Osteocyte (in vitro differentiated cells): ENCODE data around the gene OR1I1. TPM values are rescaled to one million over a fixed set of nuclear protein-coding genes. Genes with fewer than 3 reads are reported as not detected.

Source experiments
- DNase-seq: peaks from one replicate; pipeline ENCODE4 v3.0.0; 2021; ENCODE audit warnings: mixed read lengths; ENCODE audit not compliant: unreplicated experiment; ENCODE audit errors: extremely low spot score
- H3K27ac Mint-ChIP-seq: one replicate; pipeline ENCODE4 v1.8.0; 2021; ENCODE audit warnings: mild to moderate bottlenecking, mixed read lengths; ENCODE audit not compliant: unreplicated experiment
- H3K27me3 Mint-ChIP-seq: one replicate; pipeline ENCODE4 v1.8.0; 2021; ENCODE audit warnings: mixed read lengths; ENCODE audit not compliant: unreplicated experiment
- H3K36me3 Mint-ChIP-seq: one replicate; pipeline ENCODE4 v1.8.0; 2021; ENCODE audit warnings: mixed read lengths; ENCODE audit not compliant: unreplicated experiment
- H3K4me1 Mint-ChIP-seq: one replicate; pipeline ENCODE4 v1.8.0; 2021; ENCODE audit warnings: mixed read lengths; ENCODE audit not compliant: unreplicated experiment
- H3K4me3 Mint-ChIP-seq: one replicate; pipeline ENCODE4 v1.8.0; 2021; ENCODE audit warnings: mild to moderate bottlenecking, moderate library complexity, mixed read lengths; ENCODE audit not compliant: unreplicated experiment
- H3K9me3 Mint-ChIP-seq: one replicate; pipeline ENCODE4 v1.8.0; 2021; ENCODE audit warnings: mixed read lengths; ENCODE audit not compliant: unreplicated experiment
- CTCF ChIP-seq: fragments of 200-600 bp; sonication (generic); IDR thresholded peaks from 2 replicates; pipeline ENCODE4 v1.5.0; 2021; ENCODE audit warnings: antibody characterized with exemption, mild to moderate bottlenecking, moderate library complexity
- long read RNA-seq: library from polyadenylated mRNA; unstranded; transcript quantifications from one replicate; pipeline ENCODE4 v2.0.0, GENCODE V29; 2021
- total RNA-seq: library from RNA; stranded (reverse); gene quantifications from 2 replicates; pipeline ENCODE4 v1.2.1, GENCODE V29; 2021

The OR1I1 gene
- total RNA-seq = not detected in 2 replicates
- long read RNA-seq = 0 reads

- H3K27me3 Mint-ChIP-seq = peaks cover 28% of the 10 kb centered on the region
- no peak within 1 kb of the TSS for H3K4me3 Mint-ChIP-seq
- DNase-seq = no peak
- no peak for TF ChIP-seq CTCF
- H3K36me3 Mint-ChIP-seq = no peaks in the 10 kb centered on the region
- H3K9me3 Mint-ChIP-seq = no peaks in the 10 kb centered on the region
- H3K4me1 Mint-ChIP-seq = no peaks in the 10 kb centered on the region
- H3K27ac Mint-ChIP-seq = no peak within 1 kb of the TSS
Measured at GRCh38 chr19:15081911-15082310, at the start of gene OR1I1. Gene OR1I1 (plus strand): TSS chr19:15082211. CDS start chr19:15087066, 4,855 bp downstream.

- no peaks in the 10 kb centered on the region for H3K36me3 Mint-ChIP-seq
- no peak for DNase-seq
- TF ChIP-seq CTCF = no peak
- no peaks in the 10 kb centered on the region for H3K4me1 Mint-ChIP-seq
- no peaks in the 10 kb centered on the region for H3K27me3 Mint-ChIP-seq
- H3K4me3 Mint-ChIP-seq = no peak overlapping the region
- H3K9me3 Mint-ChIP-seq = no peaks in the 10 kb centered on the region
- no peak overlapping the region for H3K27ac Mint-ChIP-seq
Measured at GRCh38 chr19:15035795-15036311, 46.2 kb upstream of the OR1I1 start.

GRCh38 chr19:15037586-15037985 lies 44.4 kb upstream of the OR1I1 start:
- DNase-seq = no peak
- H3K9me3 Mint-ChIP-seq = no peaks in the 10 kb centered on the region
- no peaks in the 10 kb centered on the region for H3K36me3 Mint-ChIP-seq
- no peaks in the 10 kb centered on the region for H3K4me1 Mint-ChIP-seq
- H3K27me3 Mint-ChIP-seq = no peaks in the 10 kb centered on the region
- no peak for TF ChIP-seq CTCF
- no peak overlapping the region for H3K27ac Mint-ChIP-seq
- H3K4me3 Mint-ChIP-seq = no peak overlapping the region

- no peak overlapping the region for H3K27ac Mint-ChIP-seq
- H3K9me3 Mint-ChIP-seq = no peaks in the 10 kb centered on the region
- no peaks in the 10 kb centered on the region for H3K4me1 Mint-ChIP-seq
- no peak for DNase-seq
- no peak for TF ChIP-seq CTCF
- no peaks in the 10 kb centered on the region for H3K36me3 Mint-ChIP-seq
- H3K4me3 Mint-ChIP-seq = no peak overlapping the region
- no peaks in the 10 kb centered on the region for H3K27me3 Mint-ChIP-seq
Measured at GRCh38 chr19:15038294-15038693, 43.7 kb upstream of the OR1I1 start.

- no peak for TF ChIP-seq CTCF
- Mint-ChIP-seq H3K27ac (no peak overlapping the region), H3K27me3 (no peaks in the 10 kb centered on the region), H3K9me3 (no peaks in the 10 kb centered on the region), H3K36me3 (no peaks in the 10 kb centered on the region), H3K4me3 (no peak overlapping the region), H3K4me1 (no peaks in the 10 kb centered on the region)
- DNase-seq = no peak
Measured at GRCh38 chr19:15042003-15042402, 40.0 kb upstream of the OR1I1 start.
